Measurements from ENCODE around the gene DBNL. TPM values are rescaled to one million over a fixed set of nuclear protein-coding genes. Genes with fewer than 3 reads are reported as not detected.

The DBNL gene
- total RNA-seq, 3 donors from 2014 or later = 147 to 167 (median 165) TPM

DNA sequence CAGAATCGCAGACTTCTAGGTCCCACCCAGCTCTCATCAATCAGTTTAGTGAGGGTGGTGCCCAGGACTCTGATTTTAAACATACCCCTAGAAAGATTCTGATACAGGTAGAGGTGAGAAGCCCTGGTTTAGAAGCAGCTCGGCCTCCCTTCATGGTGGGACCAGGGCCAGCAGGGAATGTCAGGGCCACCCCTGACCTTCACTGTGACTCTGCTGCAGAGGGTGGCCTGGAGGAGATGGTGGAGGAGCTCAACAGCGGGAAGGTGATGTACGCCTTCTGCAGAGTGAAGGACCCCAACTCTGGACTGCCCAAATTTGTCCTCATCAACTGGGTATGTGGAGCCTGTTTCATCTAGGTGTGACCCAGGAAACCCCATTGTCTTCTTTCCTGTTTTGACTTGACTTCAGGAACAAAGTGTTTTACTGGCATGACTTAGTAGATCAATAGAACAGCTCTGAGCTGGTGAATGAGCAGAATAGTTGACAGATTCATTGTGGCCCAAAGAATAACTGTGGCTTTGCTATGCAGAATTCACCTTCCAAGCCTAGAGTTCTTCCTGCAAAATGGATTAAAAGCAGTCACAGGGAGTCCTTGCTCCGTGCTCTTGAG lies 7.2 kb downstream of the DBNL start:
- Mint-ChIP-seq H3K36me3 (ENCODE audit: insufficient read depth) (peaks cover 38% of the 10 kb centered on the region), H3K4me3 (no peak overlapping the region)

DNA sequence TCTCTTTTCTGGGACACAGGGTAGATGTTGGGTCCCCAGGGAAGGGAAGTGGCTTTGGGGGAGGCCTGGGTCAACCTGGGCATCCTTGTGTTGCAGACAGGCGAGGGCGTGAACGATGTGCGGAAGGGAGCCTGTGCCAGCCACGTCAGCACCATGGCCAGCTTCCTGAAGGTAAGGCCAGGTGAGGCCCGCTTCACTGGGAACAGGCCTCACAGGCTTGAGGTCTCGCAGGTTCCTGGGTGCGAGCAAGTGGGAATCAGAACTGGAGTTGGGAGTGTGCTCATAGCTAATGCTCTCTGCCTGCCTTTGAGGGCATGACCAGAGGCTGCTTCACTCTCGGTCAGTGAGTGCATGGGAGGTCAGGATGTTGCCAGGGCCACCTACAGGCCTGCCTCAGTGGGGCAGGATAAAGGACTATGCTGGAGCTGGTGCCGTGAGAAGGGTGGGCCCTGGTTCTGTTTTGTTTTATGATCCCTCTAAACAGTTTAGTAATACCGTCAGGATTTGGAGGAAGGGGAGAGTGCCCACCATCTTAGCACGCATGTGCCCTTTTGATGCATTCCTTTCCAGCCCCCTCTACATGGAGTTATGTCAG lies 8.4 kb downstream of the DBNL start:
- H3K27me3 Mint-ChIP-seq (ENCODE audit: low read depth) = no peaks in the 10 kb centered on the region
- peaks cover 35% of the 10 kb centered on the region for H3K36me3 Mint-ChIP-seq (ENCODE audit: insufficient read depth)
- no peaks in the 10 kb centered on the region for H3K9me3 Mint-ChIP-seq
- H3K4me3 Mint-ChIP-seq = no peak overlapping the region
- DNase-seq = no peak
- no peak for ATAC-seq
- peaks cover 54% of the 10 kb centered on the region for H3K4me1 Mint-ChIP-seq (ENCODE audit: low read depth)

More for the DNA sequence above, 7.2 kb downstream of the DBNL start:
- H3K4me1 Mint-ChIP-seq (ENCODE audit: low read depth) = peaks cover 65% of the 10 kb centered on the region
- no peaks in the 10 kb centered on the region for H3K9me3 Mint-ChIP-seq
- H3K27me3 Mint-ChIP-seq (ENCODE audit: low read depth) = no peaks in the 10 kb centered on the region
- peak in 1 of 2 donors; percentile 30 for ATAC-seq
- DNase-seq = no peak

DNA sequence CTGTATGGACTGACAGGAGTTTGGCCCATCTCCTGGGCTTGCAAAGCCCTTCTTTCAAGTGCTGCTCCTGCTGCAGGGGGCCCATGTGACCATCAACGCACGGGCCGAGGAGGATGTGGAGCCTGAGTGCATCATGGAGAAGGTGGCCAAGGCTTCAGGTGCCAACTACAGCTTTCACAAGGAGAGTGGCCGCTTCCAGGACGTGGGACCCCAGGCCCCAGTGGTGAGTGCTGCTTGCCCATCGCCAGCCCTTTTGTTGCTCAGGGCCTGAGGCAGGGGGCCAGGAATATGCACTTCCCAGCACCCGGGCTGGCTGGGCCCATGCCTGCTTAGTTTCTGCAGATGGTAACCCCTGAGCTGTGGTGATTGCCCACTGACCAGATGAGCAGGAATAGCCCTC lies 12.2 kb downstream of the DBNL start:
- ATAC-seq (no peak), DNase-seq (no peak)
- peaks cover 27% of the 10 kb centered on the region for H3K4me1 Mint-ChIP-seq (ENCODE audit: low read depth)
- no peak overlapping the region for H3K4me3 Mint-ChIP-seq
- no peaks in the 10 kb centered on the region for H3K27me3 Mint-ChIP-seq (ENCODE audit: low read depth)
- H3K36me3 Mint-ChIP-seq (ENCODE audit: insufficient read depth) = peaks cover 46% of the 10 kb centered on the region
- H3K9me3 Mint-ChIP-seq = no peaks in the 10 kb centered on the region

DNA sequence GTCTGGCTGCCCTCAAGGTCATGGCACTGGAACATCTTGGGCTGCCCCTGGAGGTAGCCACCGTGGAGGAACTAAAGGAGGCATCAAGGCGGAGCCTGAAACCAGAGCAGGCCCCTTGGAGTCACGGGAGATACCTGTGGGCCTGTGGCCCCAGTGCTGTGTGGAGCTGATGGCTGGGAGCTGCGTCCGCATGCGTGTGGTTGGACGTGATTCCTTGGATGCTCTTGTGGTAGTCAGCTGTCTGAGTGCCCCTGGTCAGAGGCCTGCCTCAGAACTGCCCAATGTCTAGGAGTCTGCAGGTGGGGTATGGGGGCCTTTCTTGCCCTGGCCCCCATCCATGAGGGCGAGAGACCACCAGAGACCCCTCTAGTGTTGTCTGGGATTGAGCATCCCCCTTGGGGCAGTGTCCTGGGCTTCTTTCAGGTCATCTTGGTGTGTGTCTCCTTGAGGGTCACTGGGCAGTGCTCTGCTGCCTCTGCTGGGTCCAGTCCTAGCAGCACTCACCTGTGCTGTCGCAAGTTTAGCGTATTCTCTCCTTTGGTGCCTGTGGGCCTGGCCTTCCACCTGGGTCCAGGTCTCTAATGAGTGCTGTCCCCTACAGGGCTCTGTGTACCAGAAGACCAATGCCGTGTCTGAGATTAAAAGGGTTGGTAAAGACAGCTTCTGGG lies 12.8 kb downstream of the DBNL start:
- no peaks in the 10 kb centered on the region for H3K27me3 Mint-ChIP-seq (ENCODE audit: low read depth)

DNA sequence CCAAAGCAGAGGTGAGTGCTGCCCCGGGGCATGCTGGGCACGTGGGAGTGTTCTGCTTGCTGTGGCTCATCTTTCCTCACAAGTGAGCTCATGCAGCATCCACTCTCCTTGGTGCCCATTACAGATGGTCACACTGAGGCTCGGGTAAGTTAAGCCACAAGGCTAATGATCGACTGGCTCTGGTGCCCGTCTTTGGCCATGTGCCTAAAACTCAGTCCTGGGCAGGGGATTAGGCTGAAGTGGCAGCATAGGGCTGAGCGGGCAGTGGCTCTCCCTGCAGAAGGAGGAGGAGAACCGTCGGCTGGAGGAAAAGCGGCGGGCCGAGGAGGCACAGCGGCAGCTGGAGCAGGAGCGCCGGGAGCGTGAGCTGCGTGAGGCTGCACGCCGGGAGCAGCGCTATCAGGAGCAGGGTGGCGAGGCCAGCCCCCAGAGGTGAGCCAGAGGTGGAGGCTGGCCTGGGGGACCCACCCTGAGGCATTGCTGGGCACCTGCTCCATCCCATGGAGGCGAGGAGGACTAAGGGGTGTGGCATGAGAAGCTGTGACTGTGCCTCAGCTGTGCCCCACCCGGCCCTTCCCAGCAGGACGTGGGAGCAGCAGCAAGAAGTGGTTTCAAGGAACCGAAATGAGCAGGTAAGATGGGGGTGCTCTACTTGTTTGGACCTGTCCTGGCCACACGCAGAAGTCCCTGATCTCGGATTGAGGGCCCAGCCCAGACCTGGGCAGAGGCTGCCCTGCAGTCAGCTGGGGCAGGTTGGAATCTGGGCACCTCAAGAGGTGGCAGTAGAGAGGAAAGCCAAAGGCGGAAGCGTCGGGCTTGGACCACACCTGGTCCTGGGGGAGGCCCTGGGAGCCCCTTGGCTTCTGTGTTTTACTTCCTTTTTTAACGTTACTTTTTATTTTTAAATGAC lies 13.6 kb downstream of the DBNL start:
- no peak for ATAC-seq
- Mint-ChIP-seq H3K4me1 (ENCODE audit: low read depth) (peaks cover 16% of the 10 kb centered on the region), H3K36me3 (ENCODE audit: insufficient read depth) (peaks cover 39% of the 10 kb centered on the region), H3K4me3 (no peak overlapping the region), H3K9me3 (no peaks in the 10 kb centered on the region), H3K27me3 (ENCODE audit: low read depth) (no peaks in the 10 kb centered on the region)
- no peak for DNase-seq

More for the DNA sequence above, 12.8 kb downstream of the DBNL start:
- Mint-ChIP-seq H3K4me3 (no peak overlapping the region), H3K9me3 (no peaks in the 10 kb centered on the region), H3K36me3 (ENCODE audit: insufficient read depth) (peaks cover 44% of the 10 kb centered on the region), H3K4me1 (ENCODE audit: low read depth) (peaks cover 23% of the 10 kb centered on the region)
- ATAC-seq (no peak), DNase-seq (no peak)

DNA sequence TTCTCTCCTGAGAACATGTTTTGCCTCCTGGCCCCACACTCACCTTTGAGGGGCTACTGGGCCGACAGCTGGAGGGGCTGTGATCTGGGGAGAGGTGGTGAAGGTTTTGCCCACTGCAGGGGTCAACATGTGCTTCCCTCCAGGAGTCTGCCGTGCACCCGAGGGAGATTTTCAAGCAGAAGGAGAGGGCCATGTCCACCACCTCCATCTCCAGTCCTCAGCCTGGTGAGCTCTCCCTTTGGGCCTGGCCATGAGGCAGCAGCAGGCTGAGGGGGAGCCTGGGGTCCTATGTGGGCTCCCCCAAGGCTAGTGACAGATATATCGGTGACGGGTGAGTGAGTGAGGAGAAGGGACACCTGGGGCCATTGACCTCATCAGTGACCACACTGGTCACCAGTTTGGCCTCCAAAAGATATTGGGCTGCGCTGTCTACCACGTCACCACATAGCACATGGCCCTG lies 14.3 kb downstream of the DBNL start:
- peaks cover 15% of the 10 kb centered on the region for H3K4me1 Mint-ChIP-seq (ENCODE audit: low read depth)
- ATAC-seq (no peak), DNase-seq (no peak)
- H3K27me3 Mint-ChIP-seq (ENCODE audit: low read depth) = no peaks in the 10 kb centered on the region
- H3K36me3 Mint-ChIP-seq (ENCODE audit: insufficient read depth) = peaks cover 38% of the 10 kb centered on the region
- H3K4me3 Mint-ChIP-seq = no peak overlapping the region
- H3K9me3 Mint-ChIP-seq = no peaks in the 10 kb centered on the region

DNA sequence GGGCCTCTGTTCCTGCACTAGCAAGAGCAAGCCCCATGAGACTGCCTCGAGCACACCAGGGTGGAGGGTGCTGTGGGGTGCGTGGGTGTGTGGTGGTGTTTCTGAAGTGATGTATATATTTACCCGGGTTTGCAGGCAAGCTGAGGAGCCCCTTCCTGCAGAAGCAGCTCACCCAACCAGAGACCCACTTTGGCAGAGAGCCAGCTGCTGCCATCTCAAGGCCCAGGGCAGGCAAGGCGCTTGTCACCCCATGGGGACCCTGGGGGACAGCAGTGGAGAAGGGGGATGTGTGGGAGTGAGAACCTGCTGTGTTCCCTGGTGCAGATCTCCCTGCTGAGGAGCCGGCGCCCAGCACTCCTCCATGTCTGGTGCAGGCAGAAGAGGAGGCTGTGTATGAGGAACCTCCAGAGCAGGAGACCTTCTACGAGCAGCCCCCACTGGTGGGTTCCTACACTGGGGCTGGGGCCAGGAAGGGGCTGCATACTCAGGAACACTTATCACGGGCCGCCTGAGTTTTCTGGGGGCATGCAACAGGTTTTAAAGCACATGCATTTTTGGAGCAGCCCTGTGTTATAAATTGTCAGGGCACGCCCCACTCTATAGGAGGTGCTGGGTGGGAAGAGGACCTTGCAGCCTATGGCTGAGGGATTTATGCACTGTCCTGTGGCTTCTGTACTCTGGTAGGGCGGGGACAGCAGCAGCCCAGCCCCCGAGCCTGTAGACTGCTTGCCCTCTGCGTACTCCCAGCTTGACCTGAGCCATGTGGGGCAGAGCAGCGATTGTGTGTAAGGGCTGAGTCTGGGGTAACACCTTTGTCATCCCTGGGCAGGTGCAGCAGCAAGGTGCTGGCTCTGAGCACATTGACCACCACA lies 15.0 kb downstream of the DBNL start:
- H3K4me3 Mint-ChIP-seq = no peak overlapping the region
- H3K9me3 Mint-ChIP-seq = no peaks in the 10 kb centered on the region
- H3K27me3 Mint-ChIP-seq (ENCODE audit: low read depth) = no peaks in the 10 kb centered on the region
- H3K4me1 Mint-ChIP-seq (ENCODE audit: low read depth) = peaks cover 15% of the 10 kb centered on the region
- ATAC-seq (peak; percentile 57 to 68), DNase-seq (no peak)
- peaks cover 38% of the 10 kb centered on the region for H3K36me3 Mint-ChIP-seq (ENCODE audit: insufficient read depth)

DNA sequence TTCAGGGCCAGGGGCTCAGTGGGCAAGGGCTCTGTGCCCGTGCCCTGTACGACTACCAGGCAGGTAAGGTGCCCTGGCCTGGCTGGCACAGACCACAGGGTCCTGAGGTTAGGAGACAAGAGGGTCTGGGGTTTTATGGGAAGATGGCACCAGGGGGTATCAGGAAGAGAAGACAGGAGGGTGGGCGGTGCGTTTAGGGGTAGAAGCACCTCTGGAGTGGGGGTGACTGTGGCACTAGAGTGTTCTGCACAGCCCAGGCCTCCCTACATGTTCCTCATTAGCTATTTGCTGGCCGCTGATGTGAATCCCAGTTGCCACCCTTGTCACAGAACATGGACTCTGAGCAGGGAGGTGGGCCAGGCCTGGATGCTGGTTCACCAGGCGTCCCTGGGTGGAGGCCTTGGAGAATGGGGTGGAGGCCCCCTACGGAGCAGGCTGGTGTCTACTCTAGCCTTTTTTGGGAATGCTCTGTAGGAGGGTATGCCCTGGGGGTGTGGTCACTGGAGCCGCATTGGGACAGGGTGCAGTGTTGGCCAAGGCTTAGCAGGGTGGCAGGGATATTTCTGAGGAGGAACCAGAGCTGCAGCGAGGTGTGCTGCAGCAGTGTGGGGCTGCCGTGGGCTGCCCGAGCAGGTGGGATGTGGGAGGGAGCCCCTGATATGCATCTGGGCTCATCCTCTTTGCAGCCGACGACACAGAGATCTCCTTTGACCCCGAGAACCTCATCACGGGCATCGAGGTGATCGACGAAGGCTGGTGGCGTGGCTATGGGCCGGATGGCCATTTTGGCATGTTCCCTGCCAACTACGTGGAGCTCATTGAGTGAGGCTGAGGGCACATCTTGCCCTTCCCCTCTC lies 15.8 kb downstream of the DBNL start:
- no peaks in the 10 kb centered on the region for H3K9me3 Mint-ChIP-seq
- no peak for DNase-seq
- H3K36me3 Mint-ChIP-seq (ENCODE audit: insufficient read depth) = peaks cover 35% of the 10 kb centered on the region
- no peak overlapping the region for H3K4me3 Mint-ChIP-seq
- peaks cover 19% of the 10 kb centered on the region for H3K4me1 Mint-ChIP-seq (ENCODE audit: low read depth)
- ATAC-seq = no peak
- H3K27me3 Mint-ChIP-seq (ENCODE audit: low read depth) = no peaks in the 10 kb centered on the region

DNA sequence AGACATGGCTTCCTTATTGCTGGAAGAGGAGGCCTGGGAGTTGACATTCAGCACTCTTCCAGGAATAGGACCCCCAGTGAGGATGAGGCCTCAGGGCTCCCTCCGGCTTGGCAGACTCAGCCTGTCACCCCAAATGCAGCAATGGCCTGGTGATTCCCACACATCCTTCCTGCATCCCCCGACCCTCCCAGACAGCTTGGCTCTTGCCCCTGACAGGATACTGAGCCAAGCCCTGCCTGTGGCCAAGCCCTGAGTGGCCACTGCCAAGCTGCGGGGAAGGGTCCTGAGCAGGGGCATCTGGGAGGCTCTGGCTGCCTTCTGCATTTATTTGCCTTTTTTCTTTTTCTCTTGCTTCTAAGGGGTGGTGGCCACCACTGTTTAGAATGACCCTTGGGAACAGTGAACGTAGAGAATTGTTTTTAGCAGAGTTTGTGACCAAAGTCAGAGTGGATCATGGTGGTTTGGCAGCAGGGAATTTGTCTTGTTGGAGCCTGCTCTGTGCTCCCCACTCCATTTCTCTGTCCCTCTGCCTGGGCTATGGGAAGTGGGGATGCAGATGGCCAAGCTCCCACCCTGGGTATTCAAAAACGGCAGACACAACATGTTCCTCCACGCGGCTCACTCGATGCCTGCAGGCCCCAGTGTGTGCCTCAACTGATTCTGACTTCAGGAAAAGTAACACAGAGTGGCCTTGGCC lies 16.6 kb downstream of the DBNL start:
- no peak for ATAC-seq
- peaks cover 28% of the 10 kb centered on the region for H3K36me3 Mint-ChIP-seq (ENCODE audit: insufficient read depth)

DNA sequence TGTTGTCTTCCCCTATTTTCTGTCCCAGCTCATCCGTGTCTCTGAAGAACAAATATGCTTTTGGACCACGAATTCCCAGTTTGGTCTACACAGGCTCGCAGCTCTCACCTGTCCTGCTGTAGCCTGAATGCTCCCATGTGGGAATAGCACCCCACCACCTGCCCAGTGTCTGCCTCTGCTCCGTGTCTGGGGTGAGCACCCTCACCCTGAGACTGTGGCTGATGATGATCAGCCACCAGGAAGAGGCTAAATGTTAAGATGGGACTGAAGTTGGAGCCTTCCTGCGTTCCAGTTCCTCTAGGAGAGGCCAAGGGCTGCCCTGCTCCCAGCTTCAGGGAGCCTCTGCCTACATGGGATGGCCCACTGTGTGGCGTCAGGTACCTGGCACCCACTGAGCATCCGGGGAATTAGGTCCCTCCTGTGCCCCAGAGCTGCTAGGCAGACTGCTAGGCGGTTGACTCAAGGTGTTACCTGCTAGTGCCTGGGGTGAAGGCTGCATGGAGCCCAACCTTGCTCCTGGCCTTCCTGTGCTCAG lies 17.2 kb downstream of the DBNL start:
- DNase-seq (no peak), ATAC-seq (no peak)
- Mint-ChIP-seq H3K4me1 (ENCODE audit: low read depth) (peaks cover 19% of the 10 kb centered on the region), H3K4me3 (no peak overlapping the region), H3K27me3 (ENCODE audit: low read depth) (no peaks in the 10 kb centered on the region), H3K9me3 (no peaks in the 10 kb centered on the region), H3K36me3 (ENCODE audit: insufficient read depth) (peaks cover 25% of the 10 kb centered on the region)

More for the DNA sequence above, 16.6 kb downstream of the DBNL start:
- no peak overlapping the region for H3K4me3 Mint-ChIP-seq
- no peaks in the 10 kb centered on the region for H3K27me3 Mint-ChIP-seq (ENCODE audit: low read depth)
- H3K9me3 Mint-ChIP-seq = no peaks in the 10 kb centered on the region
- no peak for DNase-seq
- H3K4me1 Mint-ChIP-seq (ENCODE audit: low read depth) = peaks cover 18% of the 10 kb centered on the region

DNA sequence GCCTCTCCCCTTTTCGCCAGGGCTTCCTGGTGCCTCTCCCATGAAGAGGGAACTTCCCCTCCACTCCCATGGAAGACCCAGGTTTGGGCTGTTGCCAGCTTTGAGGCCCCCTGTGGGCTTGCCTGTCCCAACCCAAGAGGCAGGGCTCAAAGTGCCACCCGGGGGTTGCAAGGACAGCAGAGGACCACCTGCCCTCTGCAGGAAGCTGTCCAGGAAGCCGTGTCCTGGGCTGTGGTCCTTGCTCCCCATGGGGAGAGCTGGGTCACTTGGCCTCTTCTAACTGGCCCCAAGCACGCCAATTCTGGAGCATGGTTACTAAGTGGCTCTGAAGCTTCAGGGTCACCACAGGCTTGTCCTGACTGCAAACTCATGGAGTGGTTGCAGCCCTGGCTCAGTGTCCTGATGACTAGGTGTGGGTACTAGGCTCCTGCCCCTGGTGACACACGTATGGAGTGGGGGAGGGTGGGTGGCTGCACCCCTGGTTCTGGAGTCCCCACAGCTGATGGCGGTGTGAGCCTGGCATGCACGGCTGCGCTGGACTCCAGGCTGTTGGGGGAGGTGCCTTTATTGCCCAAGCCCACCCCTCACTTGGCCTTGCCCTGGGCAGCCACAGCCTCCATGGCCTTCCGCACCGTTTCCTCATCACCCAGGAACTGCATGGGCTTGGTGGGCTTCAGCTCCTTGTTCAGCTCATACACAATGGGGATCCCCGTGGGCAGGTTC lies 17.8 kb downstream of the DBNL start:
- ATAC-seq (no peak), DNase-seq (no peak)
- Mint-ChIP-seq H3K4me1 (ENCODE audit: low read depth) (peaks cover 26% of the 10 kb centered on the region), H3K9me3 (no peaks in the 10 kb centered on the region), H3K27me3 (ENCODE audit: low read depth) (no peaks in the 10 kb centered on the region), H3K4me3 (no peak overlapping the region), H3K36me3 (ENCODE audit: insufficient read depth) (peaks cover 23% of the 10 kb centered on the region)

DNA sequence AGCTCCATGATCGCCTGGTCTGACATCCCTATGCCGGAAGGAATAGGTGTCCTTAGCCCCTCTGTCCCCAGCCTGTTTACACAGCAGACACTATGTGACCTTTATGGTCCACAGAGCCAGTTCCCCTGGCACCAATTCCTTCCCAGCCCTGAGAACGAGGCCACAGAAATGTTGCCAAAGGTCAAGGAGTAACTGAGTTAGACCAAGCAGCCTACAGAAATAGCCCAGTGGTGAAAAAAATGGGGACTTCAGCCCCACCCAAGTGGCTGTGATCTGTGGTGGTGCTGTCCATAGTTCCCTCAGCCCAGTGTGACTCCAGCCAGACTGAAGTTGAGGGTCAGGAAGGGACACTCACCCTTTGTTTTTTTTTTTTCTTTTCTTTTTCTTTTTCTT lies 18.4 kb downstream of the DBNL start:
- Mint-ChIP-seq H3K36me3 (ENCODE audit: insufficient read depth) (peaks cover 19% of the 10 kb centered on the region), H3K4me1 (ENCODE audit: low read depth) (peaks cover 26% of the 10 kb centered on the region), H3K27me3 (ENCODE audit: low read depth) (no peaks in the 10 kb centered on the region), H3K4me3 (no peak overlapping the region), H3K9me3 (no peaks in the 10 kb centered on the region)
- ATAC-seq (no peak), DNase-seq (no peak)
